WTC11 (cell line): ENCODE data around the gene SLC6A9. TPM values are rescaled to one million over a fixed set of nuclear protein-coding genes. Genes with fewer than 3 reads are reported as not detected.
A peak's percentile ranks its signal among the peaks of the same experiment; 100 is the strongest.

Source experiments
- ATAC-seq: fragments of 200-7000 bp; cut with Tn5 transposase; 2 replicates; pipeline ENCODE4 v1.10.0; 2021; ENCODE audit warnings: mild to moderate bottlenecking, moderate library complexity
- CTCF ChIA-PET: fragments of 300-600 bp; sonication (Branson Sonifier 250); formaldehyde crosslinking; loops from one replicate; lab custom pipeline; 2021; ENCODE audit warnings: antibody characterized with exemption; lab: Charles Lee
- POLR2A ChIA-PET: fragments of 350-600 bp; sonication (Branson Sonifier 250); formaldehyde crosslinking; loops from one replicate; lab custom pipeline; 2021; ENCODE audit warnings: antibody characterized with exemption; lab: Charles Lee
- DNase-seq: peaks from one replicate; pipeline ENCODE4 v3.0.0; 2021; ENCODE audit warnings: low spot score
- H3K27ac Mint-ChIP-seq: 2 replicates; pipeline ENCODE4 v1.8.0; 2021; ENCODE audit warnings: mixed read lengths
- H3K27me3 Mint-ChIP-seq: 2 replicates; pipeline ENCODE4 v1.8.0; 2021; ENCODE audit warnings: low read depth, mild to moderate bottlenecking, moderate library complexity, mixed read lengths
- H3K36me3 Mint-ChIP-seq: 2 replicates; pipeline ENCODE4 v1.8.0; 2021; ENCODE audit warnings: mixed read lengths
- H3K4me1 Mint-ChIP-seq: 2 replicates; pipeline ENCODE4 v1.8.0; 2022; ENCODE audit warnings: mixed read lengths
- H3K4me3 Mint-ChIP-seq: 2 replicates; pipeline ENCODE4 v1.8.0; 2021; ENCODE audit warnings: mild to moderate bottlenecking, moderate library complexity, mixed read lengths
- H3K9me3 Mint-ChIP-seq: 2 replicates; pipeline ENCODE4 v1.8.0; 2021; ENCODE audit warnings: mixed read lengths
- ARID4B ChIP-seq: sonication (generic); formaldehyde crosslinking; IDR thresholded peaks from 2 replicates; pipeline ENCODE4 v1.8.0; 2023; ENCODE audit warnings: missing genetic modification reagents, mild to moderate bottlenecking, borderline replicate concordance
- CREB1 ChIP-seq: sonication (generic); formaldehyde crosslinking; IDR thresholded peaks from 2 replicates; pipeline ENCODE4 v1.8.0; 2023; ENCODE audit warnings: mild to moderate bottlenecking, missing genetic modification reagents
- CREM ChIP-seq: sonication (generic); formaldehyde crosslinking; IDR thresholded peaks from 2 replicates; pipeline ENCODE4 v1.8.1; 2022; ENCODE audit warnings: mild to moderate bottlenecking, missing genetic modification reagents, moderate library complexity
- E2F5 ChIP-seq: sonication (generic); formaldehyde crosslinking; IDR thresholded peaks from 2 replicates; pipeline ENCODE4 v1.8.1; 2022; ENCODE audit warnings: mild to moderate bottlenecking, moderate library complexity, missing genetic modification reagents
- ERG ChIP-seq: fragments of 250-450 bp; sonication (Bioruptor Pico); IDR thresholded peaks from 2 replicates; pipeline ENCODE4 v1.8.0; 2021; ENCODE audit warnings: mild to moderate bottlenecking
- FOXK1 ChIP-seq: sonication (generic); formaldehyde crosslinking; IDR thresholded peaks from 2 replicates; pipeline ENCODE4 v1.8.0; 2022; ENCODE audit warnings: mild to moderate bottlenecking, moderate library complexity, missing genetic modification reagents
- GABPB1 ChIP-seq: sonication (generic); formaldehyde crosslinking; IDR thresholded peaks from 2 replicates; pipeline ENCODE4 v1.8.1; 2023; ENCODE audit warnings: mild to moderate bottlenecking, missing genetic modification reagents
- HMGA2 ChIP-seq: fragments of 250-450 bp; sonication (Bioruptor Pico); IDR thresholded peaks from 2 replicates; pipeline ENCODE4 v1.4.0; 2021; ENCODE audit warnings: mild to moderate bottlenecking, moderate library complexity
- JUN ChIP-seq: sonication (generic); formaldehyde crosslinking; IDR thresholded peaks from 2 replicates; pipeline ENCODE4 v1.8.0; 2023; ENCODE audit warnings: mild to moderate bottlenecking, missing genetic modification reagents
- KAT7 ChIP-seq: sonication (generic); formaldehyde crosslinking; IDR thresholded peaks from 2 replicates; pipeline ENCODE4 v1.8.1; 2023; ENCODE audit warnings: missing genetic modification reagents, mild to moderate bottlenecking, borderline replicate concordance
- MAX ChIP-seq: sonication (generic); formaldehyde crosslinking; IDR thresholded peaks from 2 replicates; pipeline ENCODE4 v1.8.0; 2022; ENCODE audit warnings: mild to moderate bottlenecking, missing genetic modification reagents
- MYBL2 ChIP-seq: sonication (generic); formaldehyde crosslinking; IDR thresholded peaks from 2 replicates; pipeline ENCODE4 v1.8.1; 2023; ENCODE audit warnings: mild to moderate bottlenecking, moderate library complexity, missing genetic modification reagents
- NFE2L1 ChIP-seq: sonication (generic); formaldehyde crosslinking; IDR thresholded peaks from 2 replicates; pipeline ENCODE4 v1.8.1; 2023; ENCODE audit warnings: missing genetic modification reagents
- NR1H2 ChIP-seq: sonication (generic); formaldehyde crosslinking; IDR thresholded peaks from 2 replicates; pipeline ENCODE4 v1.9.0; 2021; ENCODE audit warnings: mild to moderate bottlenecking, moderate library complexity, missing genetic modification reagents
- NR3C1 ChIP-seq: sonication (generic); formaldehyde crosslinking; conservative IDR thresholded peaks from 2 replicates; pipeline ENCODE4 v1.8.1; 2023; ENCODE audit warnings: low read depth, mild to moderate bottlenecking, missing genetic modification reagents
- PRRX2 ChIP-seq: fragments of 250-450 bp; sonication (Bioruptor Pico); IDR thresholded peaks from 2 replicates; pipeline ENCODE4 v1.8.0; 2021; ENCODE audit warnings: mild to moderate bottlenecking
- SP1 ChIP-seq: sonication (generic); formaldehyde crosslinking; conservative IDR thresholded peaks from 2 replicates; pipeline ENCODE4 v1.8.1; 2022; ENCODE audit warnings: missing genetic modification reagents
- ZMAT4 ChIP-seq: fragments of 250-450 bp; sonication (Bioruptor Pico); IDR thresholded peaks from 2 replicates; pipeline ENCODE4 v1.9.0; 2021; ENCODE audit warnings: mild to moderate bottlenecking
- ZNF232 ChIP-seq: sonication (generic); formaldehyde crosslinking; IDR thresholded peaks from 2 replicates; pipeline ENCODE4 v1.8.0; 2022; ENCODE audit warnings: mild to moderate bottlenecking, missing genetic modification reagents
- ZNF416 ChIP-seq: fragments of 250-450 bp; sonication (Bioruptor Pico); IDR thresholded peaks from 2 replicates; pipeline ENCODE4 v1.9.0; 2021; ENCODE audit warnings: mild to moderate bottlenecking, inconsistent platforms
- total RNA-seq: library from RNA; stranded (reverse); gene quantifications from 3 replicates; pipeline ENCODE4 v1.2.3, GENCODE V29; 2021
- TF ChIP-seq, protein P1 (sequence below): sonication (generic); formaldehyde crosslinking; IDR thresholded peaks from 2 replicates; pipeline ENCODE4 v1.8.1; 2022; ENCODE audit warnings: missing genetic modification reagents, borderline replicate concordance
- TF ChIP-seq, protein P2 (sequence below): sonication (generic); formaldehyde crosslinking; IDR thresholded peaks from 2 replicates; pipeline ENCODE4 v1.8.0; 2022; ENCODE audit warnings: mild to moderate bottlenecking, missing genetic modification reagents
- TF ChIP-seq, protein P3 (sequence below): sonication (generic); formaldehyde crosslinking; IDR thresholded peaks from 2 replicates; pipeline ENCODE4 v1.8.1; 2023; ENCODE audit warnings: mild to moderate bottlenecking, missing genetic modification reagents, moderate library complexity
- TF ChIP-seq, protein P4 (sequence below): sonication (generic); formaldehyde crosslinking; IDR thresholded peaks from 2 replicates; pipeline ENCODE4 v1.8.0; 2022; ENCODE audit warnings: mild to moderate bottlenecking, missing genetic modification reagents

Gene SLC6A9
- total RNA-seq, 1 experiment from 2014 or later = 14.4 TPM

DNA sequence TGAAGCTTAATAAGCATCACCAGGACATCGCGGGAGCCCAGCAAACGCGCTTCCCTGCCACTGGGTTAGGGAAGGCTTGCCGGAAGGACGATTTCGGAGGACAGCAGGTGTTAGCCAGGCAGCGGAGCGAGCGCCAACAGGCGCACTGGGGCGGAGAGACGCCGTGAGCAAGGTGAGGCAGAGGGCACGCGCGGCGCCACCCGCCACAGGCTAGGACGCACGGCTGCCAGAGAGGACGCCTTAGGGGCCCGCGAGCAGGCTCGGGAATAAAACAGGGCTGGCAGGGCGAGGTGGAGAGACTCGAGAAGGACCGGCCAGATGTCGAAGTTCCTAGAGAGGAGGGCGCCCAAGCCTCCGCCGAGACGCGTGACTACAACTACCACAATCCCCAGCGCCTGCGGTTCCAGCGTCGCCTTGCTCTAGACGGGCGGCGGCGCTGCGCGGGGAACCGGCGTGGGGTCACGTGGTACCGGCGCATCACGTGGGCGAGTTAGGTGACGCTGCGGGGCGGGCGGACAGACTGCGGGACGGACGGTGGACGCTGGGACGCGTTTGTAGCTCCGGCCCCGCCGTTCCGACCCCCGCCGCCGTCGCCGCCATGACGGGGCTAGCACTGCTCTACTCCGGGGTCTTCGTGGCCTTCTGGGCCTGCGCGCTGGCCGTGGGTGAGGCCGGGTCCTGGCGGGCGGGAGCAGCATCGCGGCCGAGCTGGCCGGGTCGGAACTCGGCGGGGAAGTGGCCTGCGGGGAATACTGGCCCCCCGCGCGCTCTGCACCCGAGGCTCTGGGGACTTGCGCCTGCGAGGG, 56.6 kb downstream of the SLC6A9 start, which contains the start of gene ATP6V0B:
TSS of gene ATP6V0B (plus strand) at position 518 of the 806 bp plus-strand sequence. CDS start at position 599, 81 bp downstream.
- Mint-ChIP-seq H3K27me3 (no peaks in the 10 kb centered on the region), H3K4me1 (peaks cover 43% of the 10 kb centered on the region), H3K4me3 (peak within 1 kb of the TSS; percentile 89), H3K27ac (peak within 1 kb of the TSS; percentile 93), H3K9me3 (no peaks in the 10 kb centered on the region), H3K36me3 (peaks cover 36% of the 10 kb centered on the region)
- peak; percentile 70 for ATAC-seq
- CTCF ChIA-PET = interaction anchor here (0.6 to 2.9 kb wide), 13 partner anchors 14 to 420 kb away, joined by 3 to 23 read pairs (median 3); partner anchors contain the start of genes ARTN and IPO13
- POLR2A ChIA-PET = interaction anchor here (0.6 to 2.3 kb wide), 7 partner anchors 18 to 730 kb away, joined by 3 to 13 read pairs (median 4); partner anchors contain the start of genes CCDC24 and SLC6A9
- DNase-seq = peak; percentile 96
- TF ChIP-seq NFE2L1 (CRISPR knock-in tag) = peak; percentile 75; the same call in 1 of the 2 replicates
- TF ChIP-seq, protein P1, sequence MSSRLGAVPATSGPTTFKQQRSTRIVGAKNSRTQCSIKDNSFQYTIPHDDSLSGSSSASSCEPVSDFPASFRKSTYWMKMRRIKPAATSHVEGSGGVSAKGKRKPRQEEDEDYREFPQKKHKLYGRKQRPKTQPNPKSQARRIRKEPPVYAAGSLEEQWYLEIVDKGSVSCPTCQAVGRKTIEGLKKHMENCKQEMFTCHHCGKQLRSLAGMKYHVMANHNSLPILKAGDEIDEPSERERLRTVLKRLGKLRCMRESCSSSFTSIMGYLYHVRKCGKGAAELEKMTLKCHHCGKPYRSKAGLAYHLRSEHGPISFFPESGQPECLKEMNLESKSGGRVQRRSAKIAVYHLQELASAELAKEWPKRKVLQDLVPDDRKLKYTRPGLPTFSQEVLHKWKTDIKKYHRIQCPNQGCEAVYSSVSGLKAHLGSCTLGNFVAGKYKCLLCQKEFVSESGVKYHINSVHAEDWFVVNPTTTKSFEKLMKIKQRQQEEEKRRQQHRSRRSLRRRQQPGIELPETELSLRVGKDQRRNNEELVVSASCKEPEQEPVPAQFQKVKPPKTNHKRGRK (CRISPR knock-in tag) = no peak
- TF ChIP-seq E2F5 = peak; percentile 91; the same call in 1 of the 2 replicates
- peak; percentile 95 for TF ChIP-seq MAX
- TF ChIP-seq ZMAT4 = peak; percentile 70; the same call in 1 of the 2 replicates
- TF ChIP-seq, protein P2, sequence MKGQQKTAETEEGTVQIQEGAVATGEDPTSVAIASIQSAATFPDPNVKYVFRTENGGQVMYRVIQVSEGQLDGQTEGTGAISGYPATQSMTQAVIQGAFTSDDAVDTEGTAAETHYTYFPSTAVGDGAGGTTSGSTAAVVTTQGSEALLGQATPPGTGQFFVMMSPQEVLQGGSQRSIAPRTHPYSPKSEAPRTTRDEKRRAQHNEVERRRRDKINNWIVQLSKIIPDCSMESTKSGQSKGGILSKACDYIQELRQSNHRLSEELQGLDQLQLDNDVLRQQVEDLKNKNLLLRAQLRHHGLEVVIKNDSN = peak; percentile 100
- TF ChIP-seq GABPB1 (CRISPR knock-in tag) = peak; percentile 71; the same call in 1 of the 2 replicates
- TF ChIP-seq MYBL2 (CRISPR knock-in tag) = no peak; the same call in 1 of the 2 replicates
- TF ChIP-seq CREM = peak; percentile 86; the same call in 1 of the 2 replicates
- TF ChIP-seq HMGA2 (CRISPR knock-in tag) = no peak
- peak; percentile 86; the same call in 1 of the 2 replicates for TF ChIP-seq ERG (CRISPR knock-in tag)
- TF ChIP-seq ZNF232 = peak; percentile 60; the same call in 1 of the 2 replicates
- TF ChIP-seq NR1H2 (CRISPR knock-in tag) = no peak
- peak; percentile 88 for TF ChIP-seq FOXK1 (CRISPR knock-in tag)
- TF ChIP-seq, protein P3, sequence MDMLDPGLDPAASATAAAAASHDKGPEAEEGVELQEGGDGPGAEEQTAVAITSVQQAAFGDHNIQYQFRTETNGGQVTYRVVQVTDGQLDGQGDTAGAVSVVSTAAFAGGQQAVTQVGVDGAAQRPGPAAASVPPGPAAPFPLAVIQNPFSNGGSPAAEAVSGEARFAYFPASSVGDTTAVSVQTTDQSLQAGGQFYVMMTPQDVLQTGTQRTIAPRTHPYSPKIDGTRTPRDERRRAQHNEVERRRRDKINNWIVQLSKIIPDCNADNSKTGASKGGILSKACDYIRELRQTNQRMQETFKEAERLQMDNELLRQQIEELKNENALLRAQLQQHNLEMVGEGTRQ (CRISPR knock-in tag) = peak; percentile 100
- no peak for TF ChIP-seq CREB1 (CRISPR knock-in tag)
- TF ChIP-seq SP1 (CRISPR knock-in tag) = peak; percentile 85
- peak; percentile 90; the same call in 1 of the 2 replicates for TF ChIP-seq PRRX2 (CRISPR knock-in tag)
- peak; percentile 75; the same call in 1 of the 2 replicates for TF ChIP-seq KAT7 (CRISPR knock-in tag)
- TF ChIP-seq, protein P4, sequence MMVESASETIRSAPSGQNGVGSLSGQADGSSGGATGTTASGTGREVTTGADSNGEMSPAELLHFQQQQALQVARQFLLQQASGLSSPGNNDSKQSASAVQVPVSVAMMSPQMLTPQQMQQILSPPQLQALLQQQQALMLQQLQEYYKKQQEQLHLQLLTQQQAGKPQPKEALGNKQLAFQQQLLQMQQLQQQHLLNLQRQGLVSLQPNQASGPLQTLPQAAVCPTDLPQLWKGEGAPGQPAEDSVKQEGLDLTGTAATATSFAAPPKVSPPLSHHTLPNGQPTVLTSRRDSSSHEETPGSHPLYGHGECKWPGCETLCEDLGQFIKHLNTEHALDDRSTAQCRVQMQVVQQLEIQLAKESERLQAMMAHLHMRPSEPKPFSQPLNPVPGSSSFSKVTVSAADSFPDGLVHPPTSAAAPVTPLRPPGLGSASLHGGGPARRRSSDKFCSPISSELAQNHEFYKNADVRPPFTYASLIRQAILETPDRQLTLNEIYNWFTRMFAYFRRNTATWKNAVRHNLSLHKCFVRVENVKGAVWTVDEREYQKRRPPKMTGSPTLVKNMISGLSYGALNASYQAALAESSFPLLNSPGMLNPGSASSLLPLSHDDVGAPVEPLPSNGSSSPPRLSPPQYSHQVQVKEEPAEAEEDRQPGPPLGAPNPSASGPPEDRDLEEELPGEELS (CRISPR knock-in tag) = peak; percentile 76
- TF ChIP-seq NR3C1 (CRISPR knock-in tag) = no peak
- TF ChIP-seq ARID4B = peak; percentile 63; the same call in 1 of the 2 replicates
- TF ChIP-seq JUN (CRISPR knock-in tag) = 0 out of 2 replicates have a peak, but pooled peaks have one; percentile 13
- TF ChIP-seq ZNF416 (CRISPR knock-in tag) = peak; percentile 64; the same call in 1 of the 2 replicates
